SK-N-SH treated with all-trans-retinoic acid at 6 μM for 48 hours (cell line): ENCODE data around the gene NLRP9.

Source experiments
- ATAC-seq: fragments of 200-7000 bp; cut with Tn5 transposase; 3 replicates; pipeline ENCODE4 v1.9.1; 2020; ENCODE audit warnings: mild to moderate bottlenecking, moderate library complexity
- ARNTL ChIP-seq: fragments of 450-650 bp; formaldehyde crosslinking; IDR thresholded peaks from 2 replicates; pipeline ENCODE4 v1.5.0; 2020; ENCODE audit warnings: low read depth, mild to moderate bottlenecking, moderate library complexity, borderline replicate concordance
- CSDC2 ChIP-seq: fragments of 250-450 bp; sonication (Bioruptor Pico); IDR thresholded peaks from 2 replicates; pipeline ENCODE4 v1.5.0; 2020; ENCODE audit warnings: mild to moderate bottlenecking, moderate library complexity
- OSR1 ChIP-seq: fragments of 250-450 bp; sonication (Bioruptor Pico); IDR thresholded peaks from 2 replicates; pipeline ENCODE4 v1.8.0; 2022; ENCODE audit warnings: moderate library complexity, mild to moderate bottlenecking, inconsistent platforms
- PATZ1 ChIP-seq: fragments of 250-450 bp; sonication (Bioruptor Pico); IDR thresholded peaks from 2 replicates; pipeline ENCODE4 v1.8.0; 2020; ENCODE audit warnings: mild to moderate bottlenecking, moderate library complexity, borderline replicate concordance
- PPARA ChIP-seq: fragments of 250-450 bp; sonication (Bioruptor Pico); IDR thresholded peaks from 2 replicates; pipeline ENCODE4 v1.5.0; 2020; ENCODE audit warnings: mild to moderate bottlenecking, borderline replicate concordance
- SNAI2 ChIP-seq: fragments of 250-450 bp; sonication (Bioruptor Pico); IDR thresholded peaks from 2 replicates; pipeline ENCODE4 v1.5.0; 2020; ENCODE audit warnings: mild to moderate bottlenecking, moderate library complexity
- TCF4 ChIP-seq: fragments of 250-450 bp; sonication (Bioruptor Pico); IDR thresholded peaks from 2 replicates; pipeline ENCODE4 v1.8.0; 2021; ENCODE audit warnings: mild to moderate bottlenecking, moderate library complexity, borderline replicate concordance
- TOX ChIP-seq: fragments of 250-450 bp; sonication (Bioruptor Pico); IDR thresholded peaks from 2 replicates; pipeline ENCODE4 v1.8.0; 2021; ENCODE audit warnings: mild to moderate bottlenecking, moderate library complexity, borderline replicate concordance
- TSHZ2 ChIP-seq: fragments of 250-450 bp; sonication (Bioruptor Pico); IDR thresholded peaks from 2 replicates; pipeline ENCODE4 v1.5.0; 2020; ENCODE audit warnings: mild to moderate bottlenecking, moderate library complexity
- ZC3H10 ChIP-seq: fragments of 250-450 bp; sonication (Bioruptor Pico); IDR thresholded peaks from 2 replicates; pipeline ENCODE4 v1.5.1; 2021; ENCODE audit warnings: mild to moderate bottlenecking, moderate library complexity
- ZFP30 ChIP-seq: fragments of 450-650 bp; formaldehyde crosslinking; IDR thresholded peaks from 2 replicates; pipeline ENCODE4 v1.5.0; 2022; ENCODE audit warnings: mild to moderate bottlenecking, moderate library complexity
- ZNF8 ChIP-seq: fragments of 450-650 bp; formaldehyde crosslinking; IDR thresholded peaks from 2 replicates; pipeline ENCODE4 v1.5.0; 2020; ENCODE audit warnings: mild to moderate bottlenecking, moderate library complexity
- TF ChIP-seq, protein P1 (sequence below): fragments of 250-450 bp; sonication (Bioruptor Pico); IDR thresholded peaks from 2 replicates; pipeline ENCODE4 v1.5.1; 2020; ENCODE audit warnings: low read depth, mild to moderate bottlenecking, moderate library complexity
- TF ChIP-seq, protein P2 (sequence below): fragments of 250-450 bp; sonication (Bioruptor Pico); IDR thresholded peaks from 2 replicates; pipeline ENCODE4 v1.5.1; 2021; ENCODE audit warnings: mild to moderate bottlenecking, moderate library complexity
- TF ChIP-seq, protein P3 (sequence below): fragments of 250-450 bp; sonication (Bioruptor Pico); IDR thresholded peaks from 2 replicates; pipeline ENCODE4 v1.8.0; 2021; ENCODE audit warnings: low read depth, mild to moderate bottlenecking, moderate library complexity, borderline replicate concordance

Gene NLRP9

DNA sequence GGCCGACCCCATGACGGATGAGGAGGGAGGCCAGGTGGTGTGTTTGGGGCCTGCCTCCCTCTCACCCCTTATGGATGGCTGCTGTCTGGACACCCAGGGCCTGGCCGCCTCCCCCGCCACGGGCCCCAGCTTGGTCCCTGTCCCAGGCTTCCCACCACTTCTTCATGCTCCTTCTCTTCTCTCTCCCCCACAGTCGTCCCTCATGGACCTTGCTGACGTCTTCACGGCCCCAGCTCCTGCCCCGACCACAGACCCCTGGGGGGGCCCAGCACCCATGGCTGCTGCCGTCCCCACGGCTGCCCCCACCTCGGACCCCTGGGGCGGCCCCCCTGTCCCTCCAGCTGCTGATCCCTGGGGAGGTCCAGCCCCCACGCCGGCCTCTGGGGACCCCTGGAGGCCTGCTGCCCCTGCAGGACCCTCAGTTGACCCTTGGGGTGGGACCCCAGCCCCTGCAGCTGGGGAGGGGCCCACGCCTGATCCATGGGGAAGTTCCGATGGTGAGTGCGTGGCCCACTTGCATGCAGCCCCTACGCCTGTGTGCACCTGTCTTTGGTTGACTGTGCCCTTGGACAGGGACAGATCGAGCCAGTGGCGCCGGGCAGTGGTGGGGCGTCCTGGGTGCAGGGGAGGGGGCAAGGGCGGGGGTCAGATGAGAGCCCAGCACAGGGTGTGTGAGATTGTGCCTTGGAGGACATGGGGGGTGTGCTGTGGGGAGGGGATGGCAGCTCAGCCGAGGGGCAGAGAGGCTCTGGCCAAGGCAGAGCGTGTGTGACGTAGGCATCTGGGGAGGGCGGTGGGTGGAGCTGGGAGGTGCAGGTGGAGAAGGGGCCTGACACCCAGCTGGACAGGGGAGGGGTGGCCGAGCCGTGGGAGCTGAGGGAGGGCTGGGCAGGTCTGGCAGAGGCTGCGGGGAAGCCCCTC, 46.4 kb downstream of the NLRP9 start:
- TF ChIP-seq PATZ1 (CRISPR knock-in tag) (no peak), PPARA (CRISPR knock-in tag) (no peak), OSR1 (no peak), ARNTL (no peak), TOX (CRISPR knock-in tag) (no peak), SNAI2 (CRISPR knock-in tag) (no peak), ZFP30 (CRISPR knock-in tag) (no peak), TSHZ2 (no peak), ZNF8 (CRISPR knock-in tag) (no peak), TCF4 (CRISPR knock-in tag) (no peak)
- TF ChIP-seq, protein P1, sequence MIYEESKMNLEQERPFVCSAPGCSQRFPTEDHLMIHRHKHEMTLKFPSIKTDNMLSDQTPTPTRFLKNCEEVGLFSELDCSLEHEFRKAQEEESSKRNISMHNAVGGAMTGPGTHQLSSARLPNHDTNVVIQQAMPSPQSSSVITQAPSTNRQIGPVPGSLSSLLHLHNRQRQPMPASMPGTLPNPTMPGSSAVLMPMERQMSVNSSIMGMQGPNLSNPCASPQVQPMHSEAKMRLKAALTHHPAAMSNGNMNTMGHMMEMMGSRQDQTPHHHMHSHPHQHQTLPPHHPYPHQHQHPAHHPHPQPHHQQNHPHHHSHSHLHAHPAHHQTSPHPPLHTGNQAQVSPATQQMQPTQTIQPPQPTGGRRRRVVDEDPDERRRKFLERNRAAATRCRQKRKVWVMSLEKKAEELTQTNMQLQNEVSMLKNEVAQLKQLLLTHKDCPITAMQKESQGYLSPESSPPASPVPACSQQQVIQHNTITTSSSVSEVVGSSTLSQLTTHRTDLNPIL (CRISPR knock-in tag), result no peak
- TF ChIP-seq, protein P2, sequence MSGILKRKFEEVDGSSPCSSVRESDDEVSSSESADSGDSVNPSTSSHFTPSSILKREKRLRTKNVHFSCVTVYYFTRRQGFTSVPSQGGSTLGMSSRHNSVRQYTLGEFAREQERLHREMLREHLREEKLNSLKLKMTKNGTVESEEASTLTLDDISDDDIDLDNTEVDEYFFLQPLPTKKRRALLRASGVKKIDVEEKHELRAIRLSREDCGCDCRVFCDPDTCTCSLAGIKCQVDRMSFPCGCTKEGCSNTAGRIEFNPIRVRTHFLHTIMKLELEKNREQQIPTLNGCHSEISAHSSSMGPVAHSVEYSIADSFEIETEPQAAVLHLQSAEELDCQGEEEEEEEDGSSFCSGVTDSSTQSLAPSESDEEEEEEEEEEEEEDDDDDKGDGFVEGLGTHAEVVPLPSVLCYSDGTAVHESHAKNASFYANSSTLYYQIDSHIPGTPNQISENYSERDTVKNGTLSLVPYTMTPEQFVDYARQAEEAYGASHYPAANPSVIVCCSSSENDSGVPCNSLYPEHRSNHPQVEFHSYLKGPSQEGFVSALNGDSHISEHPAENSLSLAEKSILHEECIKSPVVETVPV (CRISPR knock-in tag), result no peak
- TF ChIP-seq, protein P3, sequence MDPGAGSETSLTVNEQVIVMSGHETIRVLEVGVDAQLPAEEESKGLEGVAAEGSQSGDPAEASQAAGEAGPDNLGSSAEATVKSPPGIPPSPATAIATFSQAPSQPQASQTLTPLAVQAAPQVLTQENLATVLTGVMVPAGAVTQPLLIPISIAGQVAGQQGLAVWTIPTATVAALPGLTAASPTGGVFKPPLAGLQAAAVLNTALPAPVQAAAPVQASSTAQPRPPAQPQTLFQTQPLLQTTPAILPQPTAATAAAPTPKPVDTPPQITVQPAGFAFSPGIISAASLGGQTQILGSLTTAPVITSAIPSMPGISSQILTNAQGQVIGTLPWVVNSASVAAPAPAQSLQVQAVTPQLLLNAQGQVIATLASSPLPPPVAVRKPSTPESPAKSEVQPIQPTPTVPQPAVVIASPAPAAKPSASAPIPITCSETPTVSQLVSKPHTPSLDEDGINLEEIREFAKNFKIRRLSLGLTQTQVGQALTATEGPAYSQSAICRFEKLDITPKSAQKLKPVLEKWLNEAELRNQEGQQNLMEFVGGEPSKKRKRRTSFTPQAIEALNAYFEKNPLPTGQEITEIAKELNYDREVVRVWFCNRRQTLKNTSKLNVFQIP (CRISPR knock-in tag), result no peak
- ATAC-seq, result no peak

DNA sequence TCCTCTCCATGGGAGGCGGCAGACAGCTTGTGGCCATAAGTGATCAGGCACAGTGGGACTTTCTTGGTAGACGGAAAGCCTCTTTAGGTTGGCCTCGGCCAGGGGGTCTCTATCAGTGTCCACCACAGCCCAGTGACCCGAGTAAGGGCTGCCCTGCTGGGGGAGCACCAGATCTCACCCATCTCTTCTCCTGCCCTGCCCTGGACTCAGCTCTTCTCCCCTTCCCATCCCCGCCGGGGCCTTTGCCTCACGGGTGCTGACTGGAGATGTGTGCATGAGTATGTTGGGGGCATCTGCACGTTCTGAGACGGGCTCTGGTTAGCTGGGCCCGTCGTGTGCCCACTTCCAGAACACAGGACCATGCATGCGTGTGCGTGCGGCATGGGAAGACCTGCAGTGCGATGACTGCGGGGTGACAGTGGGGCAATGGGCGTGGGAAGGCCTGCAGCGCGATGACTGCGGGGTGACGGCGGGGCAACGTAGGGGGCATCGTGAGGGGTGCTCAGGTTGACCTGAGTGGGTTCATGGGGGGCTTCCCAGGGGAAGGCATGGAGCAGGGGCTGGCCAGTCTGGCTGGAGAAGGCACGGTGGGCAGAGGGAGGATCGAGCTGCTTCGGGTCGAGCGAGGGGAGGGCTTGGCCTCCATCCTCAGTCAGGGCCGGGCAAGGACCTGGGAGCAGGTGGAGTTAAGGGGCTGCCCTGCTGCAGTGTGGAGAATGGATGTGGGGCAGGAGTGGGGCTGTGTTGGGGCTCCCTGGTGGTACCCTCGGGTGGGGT, 47.2 kb downstream of the NLRP9 start:
- ATAC-seq, result no peak
- TF ChIP-seq TSHZ2, result no peak
- no peak for TF ChIP-seq PPARA (CRISPR knock-in tag)
- no peak for TF ChIP-seq ZC3H10 (CRISPR knock-in tag)
- no peak for TF ChIP-seq CSDC2
- TF ChIP-seq ARNTL, result no peak
